HUDEP-2 (cell line): Measurements from ENCODE around the gene FAM124B.

Experiments used
- DNase-seq, 76 experiments: peaks; one replicate each; lab custom pipeline; 2025; ENCODE audit not compliant: unreplicated experiment in 76 of 76; lab: John Stamatoyannopoulos, UW

FAM124B gene, protein sequence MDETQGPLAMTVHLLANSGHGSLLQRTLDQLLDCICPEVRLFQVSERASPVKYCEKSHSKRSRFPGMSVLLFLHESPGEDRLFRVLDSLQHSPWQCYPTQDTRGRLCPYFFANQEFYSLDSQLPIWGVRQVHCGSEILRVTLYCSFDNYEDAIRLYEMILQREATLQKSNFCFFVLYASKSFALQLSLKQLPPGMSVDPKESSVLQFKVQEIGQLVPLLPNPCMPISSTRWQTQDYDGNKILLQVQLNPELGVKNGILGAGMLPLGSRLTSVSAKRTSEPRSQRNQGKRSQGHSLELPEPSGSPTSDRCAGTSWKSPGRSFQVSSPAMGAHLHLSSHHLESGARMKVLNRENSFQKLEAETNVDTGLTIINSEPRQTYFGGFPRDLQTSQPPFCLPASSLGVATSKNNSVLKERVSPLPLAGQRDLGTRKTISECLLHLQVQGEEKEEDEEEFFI

DNA sequence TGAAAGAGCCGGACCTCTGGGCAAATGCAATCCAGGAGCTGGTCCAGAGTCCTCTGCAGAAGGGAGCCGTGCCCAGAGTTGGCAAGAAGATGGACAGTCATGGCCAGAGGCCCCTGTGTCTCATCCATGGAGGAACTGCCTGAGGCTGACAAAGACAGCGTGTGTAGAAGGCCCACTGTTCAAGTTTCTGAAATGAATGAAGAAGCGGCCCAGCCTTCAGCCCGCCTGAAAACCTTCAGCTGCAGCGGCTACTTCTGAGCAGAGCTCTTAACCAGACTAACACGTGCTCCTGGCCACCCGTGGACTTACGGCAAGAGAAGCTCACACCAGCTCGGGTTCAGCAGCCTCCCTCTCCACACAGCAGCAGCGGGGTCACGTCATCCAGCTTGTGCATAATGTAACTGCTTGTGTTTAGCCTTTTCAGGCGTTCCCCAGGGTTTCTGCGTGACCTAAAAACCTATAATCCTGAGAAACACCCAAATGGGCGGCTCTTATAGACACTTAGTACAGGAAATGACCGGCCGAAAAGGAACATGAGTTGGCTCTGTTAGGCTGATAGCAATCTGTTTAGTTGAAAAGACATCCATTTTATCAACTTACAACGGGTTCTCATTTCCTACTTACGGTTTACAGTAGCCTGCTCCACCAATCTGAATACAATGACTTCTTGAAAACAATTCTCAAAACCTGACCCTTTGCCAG lies at the start of gene FAM124B:
Gene FAM124B (minus strand): TSS at position 467 of the 702 bp plus-strand sequence. CDS start 339 bp downstream, at position 128.
- DNase-seq: peak in 75 of 76 experiments; percentile 40 to 91 (median 72)

DNA sequence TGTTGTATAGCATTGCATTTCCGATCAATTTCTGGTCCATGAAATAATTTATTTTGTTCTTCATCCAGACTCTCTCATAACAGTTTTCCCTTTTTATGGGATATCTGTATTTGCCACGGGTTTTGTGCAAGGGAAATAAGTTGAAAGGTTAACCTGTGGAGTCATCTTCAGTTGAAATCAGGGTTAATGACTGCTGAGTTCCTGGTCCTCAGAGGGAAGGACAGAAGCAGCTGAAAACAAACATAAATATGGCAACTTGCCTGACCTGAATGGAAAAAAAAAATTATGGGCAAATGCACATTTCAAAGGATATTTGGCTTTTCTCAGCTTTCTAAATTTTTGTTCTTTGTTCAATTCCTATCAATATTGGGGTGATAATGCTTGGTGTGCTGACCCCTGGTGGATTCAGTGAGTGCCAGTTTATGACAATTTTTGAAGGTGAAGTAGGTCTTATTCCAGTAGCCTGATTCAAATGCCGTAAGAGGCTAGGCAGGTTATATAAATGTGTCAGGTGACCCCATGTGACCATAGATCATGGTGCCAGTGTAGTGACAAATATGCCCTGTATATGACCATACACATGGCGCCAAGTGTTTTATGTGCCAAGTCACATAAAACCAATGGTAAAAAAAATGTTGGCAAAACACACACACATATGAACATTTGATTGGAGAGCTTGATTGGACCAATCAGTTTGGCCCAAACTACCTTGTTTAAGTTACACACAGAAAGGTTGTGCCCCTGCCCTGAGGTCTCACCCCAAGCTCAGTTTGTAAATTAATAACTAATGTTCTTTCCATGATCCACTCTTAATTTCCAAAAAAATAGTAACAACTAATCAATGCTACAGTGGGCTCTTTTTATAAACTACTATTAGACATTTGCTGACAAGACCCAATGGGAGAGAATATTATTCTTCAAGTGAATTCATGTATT lies 47.6 kb upstream of the FAM124B start:
- peak in 29 of 76 experiments; percentile 1 to 54 (median 17) for DNase-seq

DNA sequence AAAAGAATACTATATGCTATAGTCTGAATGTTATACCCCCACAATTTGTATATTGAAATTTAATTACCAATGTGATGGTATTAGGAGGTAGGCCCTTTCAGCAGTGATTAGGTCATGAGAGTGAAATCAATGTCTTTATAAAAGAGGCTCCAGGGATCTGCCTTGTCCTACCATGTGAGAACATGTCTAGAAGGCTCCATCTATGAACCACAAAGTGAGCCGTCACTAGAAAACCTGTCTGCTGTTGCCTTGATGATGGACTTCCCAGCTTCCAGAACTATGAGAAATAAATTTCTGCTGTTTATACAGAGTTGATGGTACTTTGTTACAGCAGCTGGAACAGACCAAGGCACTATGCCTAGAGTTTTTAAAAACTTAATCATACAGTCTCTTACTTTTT lies 46.3 kb upstream of the FAM124B start:
- no peak for DNase-seq

DNA sequence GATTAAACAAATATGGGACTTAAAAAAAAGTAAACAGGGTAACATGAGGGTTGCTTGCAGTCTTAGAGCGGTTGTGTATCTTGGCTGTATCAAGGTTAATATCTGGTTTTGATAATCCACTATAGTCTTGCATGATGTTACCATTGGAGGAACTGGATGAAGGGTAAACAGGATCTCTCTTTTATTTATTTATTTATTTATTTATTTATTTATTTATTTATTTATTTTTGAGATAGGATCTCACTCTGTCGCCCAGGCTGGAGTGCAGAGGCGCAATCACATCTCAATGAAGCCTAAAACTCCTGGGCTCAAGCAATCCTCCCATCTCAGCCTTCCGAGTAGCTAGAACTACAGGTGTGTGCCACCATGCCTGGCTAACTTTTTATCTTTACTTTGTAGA lies 42.9 kb upstream of the FAM124B start:
- DNase-seq: no peak

DNA sequence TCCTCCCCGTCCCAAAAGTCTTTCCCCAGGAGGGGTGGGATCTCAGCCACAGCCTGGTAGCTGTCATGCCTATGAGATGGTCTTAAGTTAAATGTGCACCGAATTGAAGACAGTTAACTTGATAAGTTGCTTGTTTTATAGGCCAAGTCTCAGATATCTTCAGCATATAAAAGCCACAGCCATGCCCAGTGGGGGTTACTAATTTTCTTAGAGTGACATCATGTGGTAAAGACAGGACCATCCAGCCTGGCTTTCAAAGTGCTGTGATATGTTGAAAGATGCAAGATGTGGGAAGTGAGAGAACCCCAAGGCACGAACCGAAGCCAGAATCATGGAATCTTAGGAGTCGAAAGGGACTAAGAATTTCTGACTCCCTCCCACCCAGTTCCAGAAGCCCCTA lies 42.1 kb upstream of the FAM124B start:
- peak in 3 of 76 experiments; percentile 1 to 5 (median 2) for DNase-seq

DNA sequence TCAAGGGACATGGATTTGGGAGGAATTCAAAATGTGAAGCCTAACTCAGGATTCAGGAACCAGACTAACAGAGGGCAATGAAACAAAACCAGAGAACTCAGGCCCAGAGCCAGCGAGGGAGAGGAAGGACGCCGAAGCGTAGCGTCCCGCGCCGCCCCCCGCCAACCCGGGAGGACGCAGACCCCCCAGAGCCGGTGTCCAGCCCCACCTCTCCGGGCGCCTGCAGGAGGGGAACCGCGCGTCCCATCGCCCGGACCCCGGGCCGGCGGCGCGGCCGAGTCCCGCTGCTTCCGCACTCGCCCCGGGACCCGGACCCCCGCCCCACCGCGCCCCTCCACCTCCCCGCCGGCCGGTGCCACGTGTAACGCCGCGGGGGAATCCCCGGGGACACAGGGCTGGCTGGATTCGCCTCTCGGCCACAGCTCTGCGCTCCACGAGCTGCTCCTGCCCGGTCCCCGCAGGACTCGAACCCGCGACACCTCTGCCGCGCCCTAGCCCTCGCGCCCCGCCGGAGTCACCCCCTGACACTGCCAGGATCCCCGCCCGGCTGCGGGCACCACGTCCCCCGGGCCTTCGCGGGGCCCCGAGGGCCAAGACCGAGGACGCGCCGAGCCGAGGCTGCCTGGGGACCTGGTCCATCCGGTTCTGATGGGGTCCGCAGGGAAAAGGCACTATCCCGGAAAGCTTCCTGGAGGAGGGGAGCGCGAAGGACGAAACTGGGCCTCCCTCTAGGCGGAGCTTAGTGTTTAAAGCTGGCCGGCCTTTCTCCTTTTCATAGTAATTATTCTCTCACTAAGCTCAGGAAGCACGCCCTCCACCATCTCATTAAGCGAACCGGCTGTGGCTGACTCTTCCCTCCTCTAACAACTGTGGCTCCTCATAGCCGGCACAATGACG lies 40.4 kb upstream of the FAM124B start:
- DNase-seq: no peak

DNA sequence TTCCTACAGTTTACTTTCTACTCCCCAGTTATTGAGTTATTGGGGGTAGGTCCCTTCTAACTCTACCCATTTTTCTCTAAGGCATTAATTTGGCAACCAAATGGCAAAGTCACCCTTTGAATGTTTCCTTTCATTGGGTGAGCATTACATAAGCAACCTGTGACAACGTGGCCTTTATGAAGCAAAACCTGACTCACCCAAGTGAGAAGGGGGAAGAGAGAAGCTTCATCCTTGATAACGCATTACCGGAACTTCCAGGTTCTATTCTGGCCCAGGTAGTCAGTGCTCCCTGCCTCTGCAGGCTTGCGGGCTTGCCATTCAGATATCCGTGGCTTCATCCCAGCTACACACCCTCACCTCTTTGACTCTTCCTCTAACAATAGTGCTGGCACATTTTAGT lies 39.1 kb upstream of the FAM124B start:
- no peak for DNase-seq

DNA sequence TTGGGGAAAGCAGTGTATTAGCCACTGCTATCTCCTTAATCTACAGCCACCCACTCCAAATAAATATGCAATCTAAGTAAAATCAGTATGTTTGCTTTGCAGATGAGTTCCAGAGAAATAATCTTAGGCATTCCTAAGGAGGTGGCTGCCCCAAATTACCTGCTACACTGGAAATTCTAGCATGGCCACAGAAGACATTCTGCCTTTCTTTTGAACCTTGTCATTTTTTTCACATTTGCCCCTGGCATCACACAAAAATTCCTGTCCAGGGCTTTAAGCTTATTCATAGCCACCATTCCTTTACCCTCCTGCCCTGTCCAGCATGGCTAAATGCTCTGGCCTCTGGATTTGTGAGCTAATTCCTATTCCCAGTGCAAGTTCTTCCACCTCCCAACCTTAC lies 36.8 kb upstream of the FAM124B start:
- DNase-seq: no peak

DNA sequence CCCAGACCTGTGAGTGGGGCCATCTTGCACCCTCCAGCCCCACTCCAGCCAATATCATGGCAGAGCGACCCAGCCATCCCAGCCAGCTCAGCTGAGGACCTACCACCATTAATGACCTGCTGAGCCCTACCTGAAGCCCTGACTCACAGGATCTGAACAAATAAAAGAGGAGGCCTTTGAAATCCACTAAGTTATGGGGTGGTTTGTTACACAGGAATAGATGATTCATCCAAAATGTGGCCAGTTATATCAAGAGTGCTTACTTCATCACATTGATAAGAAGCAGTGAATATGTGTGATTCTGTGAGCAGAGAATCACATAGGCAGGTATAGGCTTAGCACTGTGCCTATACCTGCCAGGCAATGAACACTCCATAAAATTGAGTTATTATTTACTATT lies 34.7 kb upstream of the FAM124B start:
- no peak for DNase-seq

DNA sequence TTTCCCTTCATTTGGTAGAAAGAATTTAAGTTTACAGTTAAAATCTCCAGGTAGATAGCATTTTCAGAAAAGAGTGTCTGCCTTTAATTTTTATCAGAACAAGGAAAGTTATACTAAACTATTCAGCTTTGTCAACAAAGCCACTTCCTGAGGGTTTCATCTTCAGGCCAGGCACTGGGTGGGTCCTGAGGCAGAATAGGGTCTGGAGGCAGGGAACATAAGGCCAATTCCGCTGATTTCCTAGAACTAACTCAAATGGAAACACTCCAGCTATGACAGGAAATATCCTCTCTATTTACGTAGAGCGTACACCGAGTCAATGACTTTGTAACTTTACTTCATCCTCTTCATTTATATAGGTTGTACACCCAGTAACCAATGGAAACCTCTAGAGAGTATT lies 32.7 kb upstream of the FAM124B start:
- DNase-seq: no peak

DNA sequence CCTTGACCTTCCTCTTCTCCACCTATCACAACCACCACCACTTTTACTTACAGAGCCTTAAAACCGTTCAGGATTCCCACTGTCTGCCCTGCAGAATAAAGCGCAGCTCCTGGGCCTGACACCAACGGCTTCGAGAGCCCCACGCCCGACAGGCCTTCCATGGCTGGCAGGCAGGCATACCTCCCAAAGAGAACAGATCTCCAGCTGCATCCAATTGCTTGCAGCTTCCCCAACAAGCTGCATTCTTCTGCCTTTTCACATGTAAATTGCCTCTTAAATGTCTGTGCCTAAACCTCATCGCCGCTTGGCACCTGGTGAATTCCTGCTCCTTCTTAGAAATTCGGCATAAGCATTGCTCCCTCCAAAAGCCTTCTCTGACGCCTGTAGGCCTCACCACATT lies 31.5 kb upstream of the FAM124B start:
- DNase-seq: no peak

DNA sequence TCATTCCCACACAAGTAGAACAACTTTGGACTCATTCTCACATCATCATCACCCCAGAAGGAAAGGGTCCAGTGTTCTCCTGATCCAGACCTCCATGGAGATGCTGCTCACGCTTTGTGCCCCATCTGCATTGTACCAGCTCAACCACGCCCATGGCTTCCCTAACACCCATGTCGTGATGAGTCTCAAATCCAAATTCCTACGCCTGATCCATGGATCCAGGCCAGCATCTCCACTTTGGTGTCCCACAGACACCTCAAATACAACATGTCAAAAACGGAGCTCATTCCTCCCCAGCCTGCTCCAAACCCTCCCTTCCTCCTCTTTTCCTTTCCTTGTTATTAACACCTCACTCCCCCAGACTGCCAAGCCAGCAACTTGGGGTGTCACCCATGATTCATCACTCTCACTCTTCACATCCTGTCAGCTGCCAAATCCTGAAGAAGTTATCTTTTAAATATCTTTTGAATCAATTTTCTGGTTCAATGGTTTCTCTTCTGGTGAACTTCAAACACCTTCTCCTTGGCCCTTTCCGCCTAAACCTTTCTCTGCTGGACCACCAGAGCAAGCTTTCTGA lies 30.2 kb upstream of the FAM124B start:
- no peak for DNase-seq

DNA sequence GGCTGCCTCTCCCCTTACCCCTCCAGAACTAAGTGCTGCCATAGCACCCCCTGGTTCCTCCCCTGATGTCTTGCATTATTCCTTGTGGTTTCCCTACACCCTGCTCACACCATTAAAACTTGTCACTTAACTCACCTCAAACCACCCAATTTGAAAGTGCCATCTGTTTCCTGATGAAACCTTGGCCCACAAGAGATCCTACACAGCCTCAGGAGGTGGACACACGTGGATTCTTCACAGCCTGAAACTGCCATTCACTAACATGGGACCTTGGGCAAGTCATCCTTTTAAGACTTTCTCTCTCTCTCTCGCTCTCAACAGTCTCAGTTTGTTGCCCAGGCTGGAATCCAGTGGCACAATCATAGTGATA lies 27.5 kb upstream of the FAM124B start:
- no peak for DNase-seq

DNA sequence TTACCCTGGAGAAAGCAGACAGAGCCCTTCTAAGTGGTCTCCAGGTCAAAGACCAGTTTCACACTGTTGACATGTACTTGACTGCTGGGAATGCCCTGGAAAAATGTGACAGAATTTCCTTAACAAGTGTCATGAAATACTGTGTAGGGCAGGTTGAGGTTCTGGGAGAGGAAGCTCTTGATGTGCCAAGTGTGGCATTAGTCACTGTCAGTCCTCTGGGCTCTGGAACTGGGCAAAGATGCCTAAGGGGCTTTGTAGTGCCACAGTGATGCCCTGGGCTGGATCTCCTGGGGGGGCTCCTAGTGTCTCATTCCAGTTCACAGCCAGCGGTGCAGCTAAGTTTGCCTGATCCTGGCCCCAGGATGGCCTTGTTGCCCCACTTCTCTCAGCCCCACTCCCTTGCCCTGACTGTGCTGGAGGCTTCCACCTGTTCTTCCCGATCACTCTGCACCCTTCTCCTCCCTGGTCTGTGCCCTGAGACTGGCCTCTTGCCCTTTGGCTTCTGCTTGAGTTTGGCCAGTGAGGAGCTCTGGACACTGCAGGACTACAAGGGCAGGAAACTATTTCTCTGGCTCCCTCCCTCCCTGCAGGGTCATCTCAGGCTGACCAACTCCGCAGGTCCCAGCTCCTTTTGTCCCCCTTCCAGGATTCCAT lies 27.0 kb upstream of the FAM124B start:
- DNase-seq: no peak

DNA sequence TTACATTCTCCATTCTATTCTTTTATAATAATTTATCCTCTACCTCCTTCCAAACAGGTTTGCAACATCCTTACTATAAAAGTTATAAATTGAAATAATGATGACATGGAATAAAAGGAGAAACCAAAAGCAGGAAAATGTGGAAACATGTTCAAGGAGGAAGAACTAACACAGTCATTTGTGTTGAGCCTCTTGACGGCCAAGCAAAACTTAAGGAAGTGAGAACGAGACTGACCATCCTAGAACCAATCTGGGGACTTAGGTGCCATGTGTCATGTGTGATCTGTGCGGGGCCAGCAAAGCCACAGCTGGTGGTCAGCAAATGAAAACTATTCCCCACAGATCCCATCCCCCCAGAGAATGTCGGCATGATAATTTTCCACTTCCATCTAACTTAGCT lies 25.6 kb upstream of the FAM124B start:
- DNase-seq: no peak

DNA sequence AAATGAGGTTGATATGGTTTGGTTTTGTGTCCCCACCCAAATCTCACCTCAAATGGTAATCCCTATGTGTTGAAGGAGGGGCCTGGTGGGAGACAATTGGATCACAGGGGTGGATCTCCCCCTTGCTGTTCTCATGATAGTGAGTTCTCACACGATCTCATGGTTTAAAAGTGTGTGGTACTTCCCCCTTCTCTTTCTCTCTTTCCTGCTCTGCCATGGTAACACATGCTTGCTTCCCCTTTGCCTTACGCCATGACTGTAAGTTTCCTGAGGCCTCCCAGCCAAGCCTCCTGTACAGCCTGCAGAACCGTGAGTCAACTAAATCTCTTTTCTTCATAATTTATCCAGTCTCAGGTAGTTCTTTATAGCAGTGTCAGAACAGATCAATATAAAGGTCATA lies 24.7 kb upstream of the FAM124B start:
- no peak for DNase-seq

DNA sequence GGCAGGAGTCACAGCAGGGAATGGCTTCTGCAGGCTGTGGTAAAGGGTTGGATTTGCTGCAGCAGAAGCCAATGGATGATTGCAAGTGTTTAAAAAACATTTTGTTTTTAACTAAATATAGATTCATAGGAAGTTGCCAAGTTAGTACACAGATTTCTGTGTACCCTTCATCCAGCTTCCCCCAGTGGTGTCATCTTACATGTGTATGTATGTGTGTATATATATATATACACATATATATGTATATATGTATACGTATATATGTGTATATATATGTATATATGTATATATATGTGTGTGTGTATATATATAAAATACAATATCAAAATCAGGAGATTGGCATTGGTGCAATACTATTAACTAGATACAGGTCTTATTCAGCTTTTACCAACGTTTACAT lies 19.2 kb upstream of the FAM124B start:
- no peak for DNase-seq

DNA sequence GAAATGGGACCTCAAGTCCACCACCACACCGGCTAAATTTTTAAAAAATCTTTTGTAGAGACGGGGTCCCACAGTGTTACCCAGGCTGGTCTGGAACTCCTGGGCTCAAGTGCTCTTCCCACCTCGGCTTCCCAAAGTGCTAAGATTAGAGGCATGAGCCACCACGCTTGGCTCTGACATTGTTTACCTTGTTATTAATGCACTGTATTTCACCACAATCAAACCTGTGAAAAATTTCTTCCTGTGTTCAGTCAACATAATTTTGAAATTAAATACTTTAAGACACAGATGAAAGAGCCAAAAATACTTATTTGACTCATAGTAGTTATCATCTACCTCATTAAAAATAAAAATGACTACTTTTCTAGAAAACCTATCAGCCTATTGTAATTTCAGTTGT lies 16.0 kb upstream of the FAM124B start:
- no peak for DNase-seq

DNA sequence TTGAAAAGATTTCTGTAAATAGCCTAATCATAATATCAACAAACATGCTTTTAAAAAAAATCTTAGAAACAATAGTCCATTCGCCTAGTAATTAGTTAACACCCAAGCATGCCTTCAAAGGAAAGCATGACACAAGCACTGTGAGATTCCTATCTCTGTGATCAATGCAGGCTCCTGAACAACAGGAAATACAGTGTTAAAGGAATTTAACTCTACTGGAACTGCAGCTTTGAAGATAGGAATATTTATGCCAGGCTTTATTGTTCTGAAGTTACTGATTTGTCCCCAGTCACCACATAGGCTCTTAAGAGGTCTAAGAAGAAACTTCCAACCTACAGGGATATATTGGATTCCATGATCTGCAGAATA lies 15.4 kb upstream of the FAM124B start:
- no peak for DNase-seq
